Suprapubic skin (tissue), 4 donors: ENCODE data around the gene SIPA1L3. TPM values are rescaled to one million over a fixed set of nuclear protein-coding genes. Genes with fewer than 3 reads are reported as not detected.

ENCODE experiments used
- DNase-seq, 2 donors: peaks; one replicate each; pipeline ENCODE4 v3.0.0-alpha.2; 2019; ENCODE audit warnings: low spot score in 2 of 2
- H3K27ac ChIP-seq: fragments of 200-600 bp; sonication (generic); one replicate; pipeline ENCODE4 v1.5.1; 2019
- H3K27me3 ChIP-seq: fragments of 200-600 bp; sonication (generic); one replicate; pipeline ENCODE4 v1.5.1; 2019
- H3K36me3 ChIP-seq: fragments of 200-600 bp; sonication (generic); one replicate; pipeline ENCODE4 v1.5.1; 2019
- H3K4me1 ChIP-seq: fragments of 200-600 bp; sonication (generic); one replicate; pipeline ENCODE4 v1.5.1; 2019
- H3K4me3 ChIP-seq: fragments of 200-600 bp; sonication (generic); one replicate; pipeline ENCODE4 v1.5.1; 2019; ENCODE audit warnings: mild to moderate bottlenecking
- H3K9me3 ChIP-seq: fragments of 200-600 bp; sonication (generic); one replicate; pipeline ENCODE4 v1.5.1; 2019
- EP300 ChIP-seq: sonication (generic); formaldehyde crosslinking; IDR thresholded peaks from one replicate; pipeline ENCODE4 v1.6.1; 2017; ENCODE audit warnings: antibody characterized with exemption
- POLR2A ChIP-seq, 2 donors: fragments of 450-650 bp; IDR thresholded peaks; one replicate each; pipeline ENCODE4 v1.6.1; 2017; ENCODE audit warnings: antibody characterized with exemption in 2 of 2, mild to moderate bottlenecking in 2 of 2, moderate library complexity in 2 of 2
- POLR2AphosphoS5 ChIP-seq, 3 donors: sonication (generic); formaldehyde crosslinking; IDR thresholded peaks; one replicate each; pipeline ENCODE4 v1.6.1; 2017; ENCODE audit warnings: antibody characterized with exemption in 3 of 3
- WGBS: methylation state at CpG from one replicate; pipeline ENCODE4 v1.1.5; 2018; 5-methylcytosine and 5-hydroxymethylcytosine counted together
- total RNA-seq, 4 donors: library from RNA; depleted of rRNA; stranded (reverse); fragments of >200 nt; gene quantifications; one replicate each; pipeline ENCODE4 v1.1.0, GENCODE V29; 2016
- TF ChIP-seq, protein P1 (sequence below), 2 donors: fragments of 200-600 bp in 1 of 2; fragments of 450-650 bp in 1 of 2; sonication (generic) in 1 of 2; IDR thresholded peaks; one replicate each; pipeline ENCODE4 v1.5.1; 2016 to 2019; ENCODE audit warnings: antibody characterized with exemption in 2 of 2, mild to moderate bottlenecking in 1 of 2, moderate library complexity in 1 of 2

Gene SIPA1L3
- total RNA-seq, 4 donors from 2014 or later, result 52.6 to 92.1 (median 81.8) TPM

DNA sequence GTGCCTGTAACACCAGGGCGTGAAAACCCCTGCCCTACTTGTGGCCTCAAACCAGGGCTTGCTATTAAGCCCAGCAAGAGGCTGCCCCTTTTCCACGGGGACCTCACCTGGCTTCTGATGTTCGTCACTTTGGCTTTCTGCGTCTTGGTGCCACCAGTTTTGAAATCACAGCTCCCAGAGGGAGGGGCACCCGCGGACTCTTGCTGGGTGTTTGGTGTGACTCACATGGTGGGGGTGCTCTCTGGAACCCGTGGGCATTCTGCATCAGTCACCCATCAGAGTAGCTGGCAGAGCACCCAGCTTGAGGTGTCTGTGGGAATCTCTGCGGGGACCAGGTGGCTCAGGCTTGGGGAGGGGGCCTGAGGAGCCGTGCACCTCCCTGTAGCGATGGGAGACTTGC lies 19.2 kb downstream of the SIPA1L3 start:
- no peak overlapping the region for H3K27ac ChIP-seq
- TF ChIP-seq EP300 (no peak), POLR2AphosphoS5 (IDR thresholded peaks at IDR 0.05) (no peak), POLR2A (IDR thresholded peaks at IDR 0.05) (no peak)
- TF ChIP-seq, protein P1, sequence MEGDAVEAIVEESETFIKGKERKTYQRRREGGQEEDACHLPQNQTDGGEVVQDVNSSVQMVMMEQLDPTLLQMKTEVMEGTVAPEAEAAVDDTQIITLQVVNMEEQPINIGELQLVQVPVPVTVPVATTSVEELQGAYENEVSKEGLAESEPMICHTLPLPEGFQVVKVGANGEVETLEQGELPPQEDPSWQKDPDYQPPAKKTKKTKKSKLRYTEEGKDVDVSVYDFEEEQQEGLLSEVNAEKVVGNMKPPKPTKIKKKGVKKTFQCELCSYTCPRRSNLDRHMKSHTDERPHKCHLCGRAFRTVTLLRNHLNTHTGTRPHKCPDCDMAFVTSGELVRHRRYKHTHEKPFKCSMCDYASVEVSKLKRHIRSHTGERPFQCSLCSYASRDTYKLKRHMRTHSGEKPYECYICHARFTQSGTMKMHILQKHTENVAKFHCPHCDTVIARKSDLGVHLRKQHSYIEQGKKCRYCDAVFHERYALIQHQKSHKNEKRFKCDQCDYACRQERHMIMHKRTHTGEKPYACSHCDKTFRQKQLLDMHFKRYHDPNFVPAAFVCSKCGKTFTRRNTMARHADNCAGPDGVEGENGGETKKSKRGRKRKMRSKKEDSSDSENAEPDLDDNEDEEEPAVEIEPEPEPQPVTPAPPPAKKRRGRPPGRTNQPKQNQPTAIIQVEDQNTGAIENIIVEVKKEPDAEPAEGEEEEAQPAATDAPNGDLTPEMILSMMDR (IDR thresholded peaks at IDR 0.05), result no peak
- no peak overlapping the region for H3K4me3 ChIP-seq
- no peak for DNase-seq
- no peaks in the 10 kb centered on the region for H3K36me3 ChIP-seq
- no peaks in the 10 kb centered on the region for H3K9me3 ChIP-seq
- H3K27me3 ChIP-seq, result no peaks in the 10 kb centered on the region
- WGBS, result 82% methylated on average over 10 of the region's 10 CpGs
- peaks cover 8% of the 10 kb centered on the region for H3K4me1 ChIP-seq

DNA sequence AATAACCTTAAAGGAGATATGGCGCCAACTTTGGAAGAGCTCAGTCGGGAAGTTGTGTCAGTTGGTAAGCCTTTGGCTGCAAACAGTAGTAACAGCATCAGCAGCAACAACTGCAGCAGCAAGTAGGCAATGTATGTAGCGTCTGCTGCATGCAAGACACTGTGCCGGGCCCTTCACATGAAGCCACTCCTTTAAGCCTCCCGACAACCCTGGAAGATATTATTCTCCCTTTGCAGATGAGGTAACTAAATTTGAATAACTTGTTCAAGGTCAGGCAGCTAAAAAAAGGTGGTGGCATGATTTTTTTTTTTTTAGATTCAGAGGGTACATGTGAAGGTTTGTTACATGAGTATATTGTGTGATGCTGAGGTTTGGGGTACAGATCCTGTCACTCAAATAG lies 19.7 kb downstream of the SIPA1L3 start:
- Histone ChIP-seq H3K27me3 (no peaks in the 10 kb centered on the region), H3K9me3 (no peaks in the 10 kb centered on the region), H3K4me1 (peaks cover 13% of the 10 kb centered on the region), H3K4me3 (no peak overlapping the region), H3K36me3 (no peaks in the 10 kb centered on the region), H3K27ac (no peak overlapping the region)
- 85% methylated on average over 5 of the region's 5 CpGs for WGBS
- no peak for DNase-seq
- no peak for TF ChIP-seq EP300
- TF ChIP-seq, protein P1 (IDR thresholded peaks at IDR 0.05), result no peak
- TF ChIP-seq POLR2AphosphoS5 (IDR thresholded peaks at IDR 0.05), result no peak
- no peak for TF ChIP-seq POLR2A (IDR thresholded peaks at IDR 0.05)

DNA sequence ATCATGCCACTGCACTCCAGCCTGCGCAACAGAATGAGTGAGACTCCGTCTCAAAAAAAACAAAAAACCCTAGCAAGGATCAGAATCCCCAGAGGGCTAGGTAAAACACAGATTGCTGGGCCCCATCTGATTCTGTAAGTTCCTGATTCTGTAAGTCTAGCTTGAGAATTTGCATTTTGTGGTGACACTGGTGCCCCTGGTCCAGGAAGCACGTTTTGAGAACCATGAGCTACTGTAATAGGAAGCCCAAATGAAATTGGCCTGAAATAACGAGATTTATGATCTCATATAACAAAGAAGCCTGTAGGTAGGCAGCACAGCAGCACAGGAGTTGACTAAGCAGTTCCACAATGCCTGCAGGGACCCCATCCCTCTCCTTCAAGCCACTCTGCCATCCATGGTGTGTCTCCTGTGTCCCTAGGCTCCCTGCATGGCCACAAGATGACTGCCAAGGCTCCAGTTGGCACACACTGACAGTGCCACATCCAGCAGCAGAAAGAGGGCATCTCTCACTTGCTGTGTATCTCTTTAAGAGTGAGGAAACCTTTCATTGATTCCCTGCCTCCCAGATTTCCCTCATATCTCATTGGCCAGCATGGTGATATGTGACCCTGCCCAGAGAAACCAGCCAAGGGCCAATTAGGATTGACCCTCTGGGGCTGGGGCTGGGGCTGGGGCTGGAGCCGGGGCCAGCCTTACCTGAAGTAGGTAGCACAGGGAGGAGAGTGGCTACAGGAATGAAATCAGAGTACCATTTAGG lies 21.7 kb downstream of the SIPA1L3 start:
- TF ChIP-seq EP300 (no peak), POLR2A (IDR thresholded peaks at IDR 0.05) (no peak), POLR2AphosphoS5 (IDR thresholded peaks at IDR 0.05) (no peak)
- TF ChIP-seq, protein P1 (IDR thresholded peaks at IDR 0.05), result no peak
- Histone ChIP-seq H3K4me3 (no peak overlapping the region), H3K4me1 (peaks cover 33% of the 10 kb centered on the region), H3K36me3 (no peaks in the 10 kb centered on the region), H3K27ac (no peak overlapping the region), H3K27me3 (no peaks in the 10 kb centered on the region), H3K9me3 (no peaks in the 10 kb centered on the region)
- no peak for DNase-seq
- WGBS, result 69% methylated on average over 5 of the region's 5 CpGs

DNA sequence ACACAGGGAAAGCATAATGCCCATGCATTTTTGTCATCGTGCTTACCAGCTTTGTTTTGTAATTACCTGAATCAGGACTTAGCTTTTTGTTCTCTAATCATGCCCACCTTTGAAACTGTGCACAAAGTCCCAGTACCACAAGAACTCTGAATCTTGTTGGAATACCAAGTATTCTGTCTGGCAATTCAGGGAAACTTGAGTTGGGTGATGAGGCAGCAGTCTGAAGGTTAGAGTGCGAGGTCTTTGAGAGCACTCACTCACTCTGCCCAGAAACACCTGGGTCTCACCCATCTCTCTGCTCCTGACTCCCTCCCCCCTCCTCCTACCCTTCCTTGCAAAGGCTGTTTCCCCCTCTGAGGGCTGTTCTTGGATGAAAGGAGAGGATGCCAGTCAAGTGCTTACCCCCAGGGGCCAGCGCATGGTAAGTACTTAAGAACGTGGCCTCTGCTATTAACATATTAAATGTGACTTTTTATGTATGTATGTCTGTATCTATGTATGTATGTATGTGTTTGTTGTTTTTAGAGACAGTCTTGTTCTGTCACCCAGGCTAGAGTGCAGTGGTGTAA lies 22.4 kb downstream of the SIPA1L3 start:
- H3K4me1 ChIP-seq, result peaks cover 40% of the 10 kb centered on the region
- TF ChIP-seq EP300 (no peak), POLR2AphosphoS5 (IDR thresholded peaks at IDR 0.05) (no peak), POLR2A (IDR thresholded peaks at IDR 0.05) (no peak)
- TF ChIP-seq, protein P1 (IDR thresholded peaks at IDR 0.05), result no peak
- H3K9me3 ChIP-seq, result no peaks in the 10 kb centered on the region
- DNase-seq, result no peak
- no peak overlapping the region for H3K27ac ChIP-seq
- 82% methylated on average over 4 of the region's 4 CpGs for WGBS
- H3K36me3 ChIP-seq, result no peaks in the 10 kb centered on the region
- H3K27me3 ChIP-seq, result no peaks in the 10 kb centered on the region
- H3K4me3 ChIP-seq, result no peak overlapping the region

DNA sequence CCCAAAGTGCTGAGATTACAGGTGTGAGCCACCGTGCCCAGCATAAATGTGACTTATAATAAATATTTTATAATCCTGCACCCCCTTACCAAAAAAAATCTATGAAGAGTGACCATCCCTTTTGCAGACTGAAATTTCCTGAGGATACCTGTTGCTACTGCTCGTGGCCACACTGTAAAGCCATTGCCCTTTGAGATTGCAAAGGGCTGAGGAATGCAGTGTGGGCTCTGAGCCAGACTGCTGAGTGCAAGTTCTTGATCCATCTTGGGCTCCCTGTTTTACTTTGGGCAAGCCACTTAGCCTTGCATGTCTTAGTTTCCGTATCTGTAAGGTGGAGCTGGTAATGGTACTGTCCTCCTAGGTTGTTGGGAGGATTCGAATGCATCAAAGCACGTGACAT lies 23.4 kb downstream of the SIPA1L3 start:
- 89% methylated on average over 5 of the region's 5 CpGs for WGBS
- TF ChIP-seq POLR2AphosphoS5 (IDR thresholded peaks at IDR 0.05), result no peak
- TF ChIP-seq, protein P1 (IDR thresholded peaks at IDR 0.05), result no peak
- TF ChIP-seq EP300, result no peak
- no peak for TF ChIP-seq POLR2A (IDR thresholded peaks at IDR 0.05)
- DNase-seq, result no peak

More for the DNA sequence above, 23.4 kb downstream of the SIPA1L3 start:
- H3K4me3 ChIP-seq, result no peak overlapping the region
- H3K27ac ChIP-seq, result no peak overlapping the region
- H3K36me3 ChIP-seq, result no peaks in the 10 kb centered on the region
- no peaks in the 10 kb centered on the region for H3K27me3 ChIP-seq
- H3K4me1 ChIP-seq, result peaks cover 41% of the 10 kb centered on the region
- H3K9me3 ChIP-seq, result no peaks in the 10 kb centered on the region
